Measurements from ENCODE around the gene SMAD1.

Gene SMAD1

GRCh38 chr4:145502809-145503208, 21.2 kb downstream of the SMAD1 start:
- TF ChIP-seq POLR2A (IDR thresholded peaks at IDR 0.05; ENCODE audit: extremely low read depth, insufficient read length) (no peak), MYC (IDR thresholded peaks at IDR 0.05; ENCODE audit: low read depth, low read length) (no peak), MAX (IDR thresholded peaks at IDR 0.05; ENCODE audit: low read depth, low read length) (no peak), CTCF (IDR thresholded peaks at IDR 0.05; ENCODE audit: low read depth, low read length) (no peak)
- no peak for DNase-seq (ENCODE audit: low read depth)
- H3K4me3 ChIP-seq (ENCODE audit: low read depth, low read length) = no peak overlapping the region

GRCh38 chr4:145503486-145504072, 21.9 kb downstream of the SMAD1 start:
- DNase-seq (ENCODE audit: low read depth) = no peak
- H3K4me3 ChIP-seq (ENCODE audit: low read depth, low read length) = no peak overlapping the region
- TF ChIP-seq CTCF (IDR thresholded peaks at IDR 0.05; ENCODE audit: low read depth, low read length) (no peak), POLR2A (IDR thresholded peaks at IDR 0.05; ENCODE audit: extremely low read depth, insufficient read length) (no peak), MAX (IDR thresholded peaks at IDR 0.05; ENCODE audit: low read depth, low read length) (no peak), MYC (IDR thresholded peaks at IDR 0.05; ENCODE audit: low read depth, low read length) (no peak)

DNA sequence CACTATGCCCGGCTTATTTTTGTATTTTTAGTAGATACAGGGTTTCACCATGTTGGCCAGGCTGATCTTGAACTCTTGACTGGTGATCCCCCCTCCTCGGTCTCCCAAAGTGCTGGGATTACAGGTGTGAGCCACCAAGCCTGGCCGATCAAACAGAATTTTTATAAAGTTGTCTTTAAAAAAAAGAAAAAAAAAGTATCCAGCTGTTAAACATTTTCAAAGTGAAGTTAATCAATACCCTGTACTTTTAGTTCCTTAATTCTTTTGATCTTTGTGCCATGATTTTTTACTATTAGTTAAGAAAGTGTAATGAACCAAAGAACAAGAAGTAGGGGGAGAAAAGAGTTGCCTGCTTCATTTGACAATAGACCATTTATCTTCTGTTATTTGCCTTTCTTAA, 24.3 kb downstream of the SMAD1 start:
- H3K4me3 ChIP-seq (ENCODE audit: low read depth, low read length) = no peak overlapping the region
- TF ChIP-seq MYC (IDR thresholded peaks at IDR 0.05; ENCODE audit: low read depth, low read length) (no peak), POLR2A (IDR thresholded peaks at IDR 0.05; ENCODE audit: extremely low read depth, insufficient read length) (no peak), MAX (IDR thresholded peaks at IDR 0.05; ENCODE audit: low read depth, low read length) (no peak), CTCF (IDR thresholded peaks at IDR 0.05; ENCODE audit: low read depth, low read length) (no peak)

GRCh38 chr4:145507636-145508035, 26.0 kb downstream of the SMAD1 start:
- H3K4me3 ChIP-seq (ENCODE audit: low read depth, low read length) = no peak overlapping the region
- no peak for DNase-seq (ENCODE audit: low read depth)
- TF ChIP-seq MAX (IDR thresholded peaks at IDR 0.05; ENCODE audit: low read depth, low read length) (no peak), MYC (IDR thresholded peaks at IDR 0.05; ENCODE audit: low read depth, low read length) (no peak), CTCF (IDR thresholded peaks at IDR 0.05; ENCODE audit: low read depth, low read length) (no peak), POLR2A (IDR thresholded peaks at IDR 0.05; ENCODE audit: extremely low read depth, insufficient read length) (no peak)

More for the DNA sequence above, 24.3 kb downstream of the SMAD1 start:
- no peak for DNase-seq (ENCODE audit: low read depth)

GRCh38 chr4:145511913-145512522, 30.4 kb downstream of the SMAD1 start:
- DNase-seq (ENCODE audit: low read depth) = peak; percentile 14
- H3K4me3 ChIP-seq (ENCODE audit: low read depth, low read length) = no peak overlapping the region
- TF ChIP-seq MAX (IDR thresholded peaks at IDR 0.05; ENCODE audit: low read depth, low read length) (no peak), POLR2A (IDR thresholded peaks at IDR 0.05; ENCODE audit: extremely low read depth, insufficient read length) (no peak), CTCF (IDR thresholded peaks at IDR 0.05; ENCODE audit: low read depth, low read length) (no peak), MYC (IDR thresholded peaks at IDR 0.05; ENCODE audit: low read depth, low read length) (no peak)
